ENCODE results near the gene ECM2. TPM values are rescaled to one million over a fixed set of nuclear protein-coding genes. Genes with fewer than 3 reads are reported as not detected.

The ECM2 gene
- total RNA-seq, 1 experiment from 2014 or later = not detected

- H3K4me2 ChIP-seq (ENCODE audit: insufficient read depth, insufficient read length, low read length) = no peak overlapping the region
- Mint-ChIP-seq H3K4me1 (peaks cover 8 to 12% of the 10 kb centered on the region in 2 experiments), H3K36me3 (ENCODE audit: insufficient read depth in 1 of 3, low read depth in 3 of 3) (no peaks in the 10 kb centered on the region), H3K27me3 (ENCODE audit: low read depth) (no peaks in the 10 kb centered on the region), H3K9me3 (no peaks in the 10 kb centered on the region), H3K4me3 (no peak overlapping the region), H3K27ac (no peak overlapping the region)
- no peaks in the 10 kb centered on the region for H3K27me3 ChIP-seq (ENCODE audit: insufficient read depth, low read length)
- no peak overlapping the region for H2BK15ac ChIP-seq (ENCODE audit: low read depth, low read length)
- DNase-seq = no peak
- H2AK5ac ChIP-seq (ENCODE audit: insufficient read length, low read length) = no peak overlapping the region
- H3K23me2 ChIP-seq (ENCODE audit: insufficient read length, low read depth, low read length, poor library complexity, severe bottlenecking) = no peaks in the 10 kb centered on the region
- no peak overlapping the region for H2AFZ ChIP-seq (ENCODE audit: low read length)
- no peak overlapping the region for H3T11ph ChIP-seq (ENCODE audit: low read length)
- no peak overlapping the region for H3K14ac ChIP-seq (ENCODE audit: insufficient read depth, low read length)
- H3K9ac ChIP-seq (ENCODE audit: extremely low read depth, insufficient read length, low read length) = no peak overlapping the region
- H4K8ac ChIP-seq (replicated peaks; ENCODE audit: insufficient read length, low read depth, low read length) = no peak overlapping the region
- H2BK5ac ChIP-seq (ENCODE audit: insufficient read length, low read length) = no peak overlapping the region
- H4K20me1 ChIP-seq (ENCODE audit: control insufficient read depth, insufficient read depth, insufficient read length) = no peaks in the 10 kb centered on the region
- H3K27ac ChIP-seq (ENCODE audit: insufficient read length, low read depth, low read length) = no peak overlapping the region
- no peak overlapping the region for H3K56ac ChIP-seq (ENCODE audit: insufficient read length, low read depth, low read length)
- H4K5ac ChIP-seq (ENCODE audit: insufficient read length, low read depth, low read length) = no peak overlapping the region
- no peaks in the 10 kb centered on the region for H3K79me1 ChIP-seq (ENCODE audit: insufficient read depth, low read depth, low read length, poor library complexity, severe bottlenecking)
- no peak overlapping the region for H3K23ac ChIP-seq (ENCODE audit: insufficient read length, low read depth, low read length)
- H3K18ac ChIP-seq (ENCODE audit: insufficient read length, low read depth, low read length) = no peak overlapping the region
- no peaks in the 10 kb centered on the region for H3K79me2 ChIP-seq (ENCODE audit: insufficient read depth, low read length)
- H3K4me1 ChIP-seq (ENCODE audit: insufficient read depth, low read length) = no peaks in the 10 kb centered on the region
- H2BK120ac ChIP-seq (ENCODE audit: low read depth, low read length, poor library complexity, severe bottlenecking) = no peak overlapping the region
- H4K91ac ChIP-seq (ENCODE audit: insufficient read length, low read depth, low read length) = no peak overlapping the region
- no peak overlapping the region for H2BK12ac ChIP-seq (ENCODE audit: insufficient read length, low read depth, low read length)
- H2BK20ac ChIP-seq (ENCODE audit: low read depth, low read length, poor library complexity, severe bottlenecking) = no peak overlapping the region
- no peaks in the 10 kb centered on the region for H3K9me3 ChIP-seq (ENCODE audit: control insufficient read depth, low read depth, low read length)
- no peak overlapping the region for H3K4ac ChIP-seq (ENCODE audit: low read depth, low read length)
- TF ChIP-seq CTCF (conservative IDR thresholded peaks at IDR 0.05) = no peak
Measured at GRCh38 chr9:92479346-92479745, 56.4 kb downstream of the ECM2 start.
